Adipocyte (in vitro differentiated cells): ENCODE measurements around the gene METTL1.
"Not testable (repeated sequence)": the region's sequence is repeated elsewhere in the genome, so short reads cannot be mapped to it uniquely, and the experiment has no call there.

Source experiments
- DNase-seq: peaks from one replicate; pipeline ENCODE4 v3.0.0-alpha.2; 2015; ENCODE audit warnings: low read depth
- H3K27me3 ChIP-seq: replicated peaks from 2 replicates; pipeline ENCODE4 v1.7.0; 2013; ENCODE audit warnings: mild to moderate bottlenecking, low read length, moderate library complexity; ENCODE audit not compliant: control insufficient read depth, insufficient read depth
- H3K36me3 ChIP-seq: 2 replicates; pipeline ENCODE4 v1.7.0; 2013; ENCODE audit warnings: low read length, mild to moderate bottlenecking, moderate library complexity; ENCODE audit not compliant: control insufficient read depth, insufficient read depth, severe bottlenecking
- H3K4me1 ChIP-seq: 2 replicates; pipeline ENCODE4 v1.7.0; 2013; ENCODE audit warnings: mild to moderate bottlenecking, low read length, moderate library complexity; ENCODE audit not compliant: control insufficient read depth, insufficient read depth
- H3K4me3 ChIP-seq: 2 replicates; pipeline ENCODE4 v1.7.0; 2013; ENCODE audit warnings: mild to moderate bottlenecking, low read length, moderate library complexity
- H3K9ac ChIP-seq: 2 replicates; pipeline ENCODE4 v1.7.0; 2013; ENCODE audit warnings: mild to moderate bottlenecking, low read length, moderate library complexity
- H3K9me3 ChIP-seq: 2 replicates; pipeline ENCODE4 v1.7.0; 2013; ENCODE audit warnings: mild to moderate bottlenecking, low read length, moderate library complexity; ENCODE audit not compliant: control insufficient read depth

The METTL1 gene

GRCh38 chr12:57724936-57725740 lies 46.8 kb downstream of the METTL1 start:
- Histone ChIP-seq H3K9ac (no peak overlapping the region), H3K4me3 (no peak overlapping the region), H3K36me3 (peaks cover 17% of the 10 kb centered on the region), H3K4me1 (peaks cover 6% of the 10 kb centered on the region), H3K9me3 (no peaks in the 10 kb centered on the region), H3K27me3 (no peaks in the 10 kb centered on the region)
- no peak for DNase-seq

GRCh38 chr12:57724003-57724935 lies 47.6 kb downstream of the METTL1 start:
- H3K9me3 ChIP-seq, result no peaks in the 10 kb centered on the region
- no peak for DNase-seq
- no peaks in the 10 kb centered on the region for H3K27me3 ChIP-seq
- H3K9ac ChIP-seq, result no peak overlapping the region
- H3K4me3 ChIP-seq, result no peak overlapping the region
- H3K4me1 ChIP-seq, result peaks cover 6% of the 10 kb centered on the region
- H3K36me3 ChIP-seq, result peaks cover 25% of the 10 kb centered on the region

- DNase-seq, result no peak
- Histone ChIP-seq H3K4me1 (peaks cover 6% of the 10 kb centered on the region), H3K4me3 (no peak overlapping the region), H3K27me3 (no peaks in the 10 kb centered on the region), H3K9me3 (no peaks in the 10 kb centered on the region), H3K36me3 (peaks cover 32% of the 10 kb centered on the region), H3K9ac (no peak overlapping the region)
These were observed 48.3 kb downstream of the METTL1 start for GRCh38 chr12:57723630-57723962.

- no peak for DNase-seq
- H3K4me1 ChIP-seq, result peaks cover 6% of the 10 kb centered on the region
- H3K27me3 ChIP-seq, result no peaks in the 10 kb centered on the region
- no peak overlapping the region for H3K4me3 ChIP-seq
- H3K36me3 ChIP-seq, result peaks cover 38% of the 10 kb centered on the region
- H3K9ac ChIP-seq, result no peak overlapping the region
- H3K9me3 ChIP-seq, result no peaks in the 10 kb centered on the region
These were observed 48.9 kb downstream of the METTL1 start for GRCh38 chr12:57722716-57723629.

- H3K27me3 ChIP-seq, DNase-seq, H3K9ac ChIP-seq, H3K9me3 ChIP-seq, H3K4me3 ChIP-seq, H3K4me1 ChIP-seq: not testable (repeated sequence)
- H3K36me3 ChIP-seq, result peaks cover 45% of the 10 kb centered on the region
These were observed 49.9 kb downstream of the METTL1 start for GRCh38 chr12:57721846-57722608.

- H3K4me3 ChIP-seq, result no peak overlapping the region
- DNase-seq, result no peak
- H3K27me3 ChIP-seq, result no peaks in the 10 kb centered on the region
- peaks cover 2% of the 10 kb centered on the region for H3K4me1 ChIP-seq
- H3K9me3 ChIP-seq, result no peaks in the 10 kb centered on the region
- no peak overlapping the region for H3K9ac ChIP-seq
- peaks cover 56% of the 10 kb centered on the region for H3K36me3 ChIP-seq
These were observed 51.0 kb downstream of the METTL1 start for GRCh38 chr12:57720606-57721595.

- peaks cover 63% of the 10 kb centered on the region for H3K36me3 ChIP-seq
- H3K27me3 ChIP-seq, result no peaks in the 10 kb centered on the region
- H3K4me3 ChIP-seq, result no peak overlapping the region
- no peaks in the 10 kb centered on the region for H3K9me3 ChIP-seq
- H3K9ac ChIP-seq, result no peak overlapping the region
- no peaks in the 10 kb centered on the region for H3K4me1 ChIP-seq
- no peak for DNase-seq
These were observed 51.9 kb downstream of the METTL1 start for GRCh38 chr12:57719777-57720605.

GRCh38 chr12:57718641-57719528 lies 53.0 kb downstream of the METTL1 start:
- Histone ChIP-seq H3K4me1 (no peaks in the 10 kb centered on the region), H3K36me3 (peaks cover 63% of the 10 kb centered on the region), H3K9me3 (no peaks in the 10 kb centered on the region), H3K27me3 (no peaks in the 10 kb centered on the region), H3K4me3 (no peak overlapping the region), H3K9ac (no peak overlapping the region)
- no peak for DNase-seq
